Stimulated activated CD4-positive, alpha-beta T cell treated with anti-CD3 and anti-CD28 coated beads, Interleukin-12 subunit alpha, Interleukin-12 subunit beta, amount 100 ng/mL, for 48 hours (primary cell): ENCODE results near the gene NCK1.
"Not testable (repeated sequence)": the region's sequence is repeated elsewhere in the genome, so short reads cannot be mapped to it uniquely, and the experiment has no call there.

ENCODE experiments used
- DNase-seq, 3 donors: peaks; one replicate each; pipeline ENCODE4 v3.0.0-alpha.2; 2020; ENCODE audit warnings: low read depth in 2 of 3, low spot score in 1 of 3

The NCK1 gene

GRCh38 chr3:136862617-136863322 is 762 bp downstream of the NCK1 start:
- peak; percentile 21 to 34 (median 21) for DNase-seq

GRCh38 chr3:136869282-136869681 is 7.3 kb downstream of the NCK1 start:
- no peak for DNase-seq

- DNase-seq = not testable (repeated sequence)
These were observed 10.2 kb downstream of the NCK1 start for GRCh38 chr3:136872258-136872657.

GRCh38 chr3:136879510-136879909 is 17.5 kb downstream of the NCK1 start:
- DNase-seq = not testable (repeated sequence)

- DNase-seq = no peak
These were observed 20.6 kb downstream of the NCK1 start for GRCh38 chr3:136882571-136882970.

- DNase-seq = no peak
These were observed 22.1 kb downstream of the NCK1 start for GRCh38 chr3:136883967-136884720.

GRCh38 chr3:136885357-136886213 is 23.6 kb downstream of the NCK1 start:
- DNase-seq = no peak

- no peak for DNase-seq
These were observed 27.9 kb downstream of the NCK1 start for GRCh38 chr3:136889947-136890346.

- no peak for DNase-seq
These were observed 30.2 kb downstream of the NCK1 start for GRCh38 chr3:136891934-136892855.

GRCh38 chr3:136893848-136894443 is 31.9 kb downstream of the NCK1 start:
- no peak for DNase-seq

- not testable (repeated sequence) for DNase-seq
These were observed 35.2 kb downstream of the NCK1 start for GRCh38 chr3:136897171-136897570.

- DNase-seq = no peak
These were observed 36.5 kb downstream of the NCK1 start for GRCh38 chr3:136898549-136898948.

- no peak for DNase-seq
These were observed 36.9 kb downstream of the NCK1 start for GRCh38 chr3:136898954-136899353.

- no peak for DNase-seq
These were observed 37.7 kb downstream of the NCK1 start for GRCh38 chr3:136899622-136900158.

- DNase-seq = not testable (repeated sequence)
These were observed 38.7 kb downstream of the NCK1 start for GRCh38 chr3:136900694-136901093.

- DNase-seq = no peak
These were observed 39.4 kb downstream of the NCK1 start for GRCh38 chr3:136901391-136901790.

GRCh38 chr3:136902530-136902929 is 40.5 kb downstream of the NCK1 start:
- DNase-seq = not testable (repeated sequence)

- DNase-seq = no peak
These were observed 41.9 kb downstream of the NCK1 start for GRCh38 chr3:136903899-136904298.

GRCh38 chr3:136904746-136905145 is 42.7 kb downstream of the NCK1 start:
- DNase-seq = no peak

- no peak for DNase-seq
These were observed 43.5 kb downstream of the NCK1 start for GRCh38 chr3:136905549-136905948.
